ENCODE measurements around the gene PSD4.

PSD4 gene

DNA sequence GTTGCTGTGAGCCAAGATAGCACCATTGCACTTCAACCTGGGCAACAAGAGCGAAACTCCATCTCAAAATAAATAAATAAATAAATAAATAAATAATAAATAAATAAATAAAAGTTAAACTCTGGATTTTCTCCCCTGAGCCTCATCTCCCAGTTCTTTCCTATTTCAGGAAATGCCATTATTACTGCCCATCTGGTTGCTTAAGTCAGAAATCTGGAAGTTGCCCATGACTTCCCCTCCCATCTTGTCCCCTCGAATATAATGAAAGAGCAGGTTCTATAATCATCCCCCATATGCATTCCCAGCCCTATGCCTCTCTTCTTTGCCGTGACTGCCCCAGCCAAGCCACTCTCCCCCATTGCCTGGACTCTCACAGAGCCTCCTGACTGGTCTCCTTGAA lies 4.2 kb upstream of the PSD4 start:
- no peak for DNase-seq

DNA sequence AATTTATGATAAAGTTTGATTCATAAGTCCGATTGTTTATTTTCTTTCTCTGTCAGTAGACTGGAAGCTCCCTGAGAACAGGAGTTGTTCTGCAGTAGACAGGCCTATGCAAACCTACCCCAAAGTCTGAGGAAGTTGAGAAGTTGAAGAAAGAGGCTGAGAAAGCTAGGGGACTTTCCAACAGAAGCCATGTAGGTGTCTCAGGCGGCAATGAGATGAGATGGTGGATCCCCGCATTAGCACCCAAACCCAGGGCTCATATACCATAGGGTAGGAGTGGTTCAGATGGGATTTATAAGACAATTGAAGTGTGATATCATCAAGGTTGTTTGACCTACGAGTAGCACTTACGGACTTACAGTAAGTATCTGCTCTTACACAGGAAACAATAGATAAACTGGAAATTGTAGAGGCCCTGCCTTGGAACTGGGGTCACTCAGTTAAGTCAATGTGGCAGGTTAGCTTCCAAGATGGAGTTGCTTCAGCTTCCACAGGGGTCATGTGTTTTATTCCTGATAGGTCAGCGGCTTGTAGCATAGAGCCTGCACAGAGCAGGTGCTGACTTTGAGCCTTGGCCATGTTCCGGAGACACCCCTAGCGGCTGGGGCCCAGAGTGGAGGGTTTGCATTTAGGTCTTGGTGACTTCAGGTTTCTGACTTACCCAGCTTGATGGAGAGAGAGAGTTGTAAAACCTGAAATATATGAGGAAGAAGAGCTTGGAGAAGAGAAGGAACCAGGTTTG lies 2.3 kb upstream of the PSD4 start:
- DNase-seq, result no peak

DNA sequence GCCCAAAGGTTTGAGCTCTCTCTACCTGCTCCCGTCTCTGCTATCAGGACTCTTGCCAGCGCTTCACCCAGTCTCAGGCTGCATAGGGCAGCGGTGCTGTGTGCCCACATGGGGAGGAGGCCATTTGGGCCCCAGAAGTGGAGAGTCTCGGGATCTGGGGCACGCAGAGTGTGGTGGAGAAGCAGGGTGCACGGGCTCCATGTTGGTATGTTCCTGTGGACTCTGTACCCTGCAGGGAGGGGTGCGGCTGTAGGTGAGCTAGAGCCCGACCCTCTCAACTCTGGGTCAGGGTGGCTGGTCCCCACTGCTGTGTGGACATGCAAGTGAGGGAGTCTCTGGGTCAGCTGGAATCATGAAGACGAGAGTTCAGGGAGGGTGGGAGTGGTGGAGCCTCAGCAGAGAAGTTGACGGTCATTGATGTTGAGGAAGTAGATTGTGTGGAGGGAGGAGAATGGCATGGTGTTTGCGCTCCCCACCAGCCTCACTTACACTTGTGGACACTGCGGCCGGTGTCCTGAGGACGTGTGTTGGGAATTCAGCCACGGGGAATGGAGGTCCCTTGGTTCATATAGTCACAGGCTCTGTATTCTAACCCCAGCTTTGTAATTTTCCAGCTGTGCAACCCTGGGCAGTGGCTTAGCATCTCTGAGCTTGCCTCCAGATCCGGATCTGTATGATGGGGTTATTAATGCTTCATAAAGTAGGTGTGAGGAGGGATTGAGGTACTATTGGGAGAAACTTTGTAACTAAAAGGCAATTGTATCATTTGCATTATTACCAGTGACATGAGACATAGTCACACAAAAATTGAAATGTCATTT lies 840 bp upstream of the PSD4 start:
- DNase-seq, result no peak

DNA sequence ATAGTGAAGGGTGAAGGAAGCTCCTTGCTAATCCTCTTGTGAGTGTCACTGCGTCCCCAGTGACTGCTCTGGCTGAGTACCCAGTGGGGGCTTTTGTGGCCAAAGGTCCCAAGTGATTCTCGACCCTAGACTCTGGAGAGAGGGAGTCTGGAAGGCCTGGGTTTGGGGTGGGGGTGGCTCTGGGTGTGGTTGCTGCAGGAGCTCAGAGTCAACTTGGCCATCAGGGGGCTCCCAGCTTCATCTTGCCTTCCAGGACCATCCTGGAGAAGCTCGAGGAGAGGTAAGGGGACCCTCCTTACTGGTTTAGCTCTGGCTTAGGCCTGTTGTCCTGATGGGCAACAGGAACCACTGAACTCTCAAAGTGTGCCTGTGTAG lies 592 bp downstream of the PSD4 start:
- DNase-seq, result no peak

DNA sequence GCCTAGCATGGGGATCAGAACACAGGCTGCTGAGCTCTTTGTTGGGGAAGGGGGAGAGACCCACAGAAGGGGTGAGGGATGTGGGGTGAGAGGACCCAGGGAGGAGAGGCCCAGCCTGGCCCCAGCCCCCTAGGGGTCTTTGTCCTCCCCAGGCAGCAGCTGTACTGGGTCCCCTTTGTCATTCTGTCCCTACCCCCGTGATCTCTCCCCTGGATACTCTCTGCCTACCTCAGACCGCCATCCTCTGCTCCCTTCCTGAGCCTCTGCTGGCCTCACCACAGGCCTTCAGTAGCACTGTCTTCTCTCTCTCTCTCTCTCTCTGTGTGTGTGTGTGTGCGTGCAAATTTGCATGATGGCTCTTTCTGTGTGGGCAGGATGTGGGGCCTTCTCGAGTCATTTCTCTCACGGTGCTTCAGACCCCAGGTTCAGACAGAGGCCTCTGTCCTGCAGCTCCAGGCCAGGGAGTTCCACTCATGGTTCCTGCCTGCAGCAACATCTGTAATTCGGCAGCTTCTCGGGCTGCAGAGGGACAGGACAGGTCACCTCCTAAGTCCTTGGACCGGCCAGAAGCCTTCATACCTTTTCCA lies 1.4 kb downstream of the PSD4 start:
- no peak for DNase-seq

DNA sequence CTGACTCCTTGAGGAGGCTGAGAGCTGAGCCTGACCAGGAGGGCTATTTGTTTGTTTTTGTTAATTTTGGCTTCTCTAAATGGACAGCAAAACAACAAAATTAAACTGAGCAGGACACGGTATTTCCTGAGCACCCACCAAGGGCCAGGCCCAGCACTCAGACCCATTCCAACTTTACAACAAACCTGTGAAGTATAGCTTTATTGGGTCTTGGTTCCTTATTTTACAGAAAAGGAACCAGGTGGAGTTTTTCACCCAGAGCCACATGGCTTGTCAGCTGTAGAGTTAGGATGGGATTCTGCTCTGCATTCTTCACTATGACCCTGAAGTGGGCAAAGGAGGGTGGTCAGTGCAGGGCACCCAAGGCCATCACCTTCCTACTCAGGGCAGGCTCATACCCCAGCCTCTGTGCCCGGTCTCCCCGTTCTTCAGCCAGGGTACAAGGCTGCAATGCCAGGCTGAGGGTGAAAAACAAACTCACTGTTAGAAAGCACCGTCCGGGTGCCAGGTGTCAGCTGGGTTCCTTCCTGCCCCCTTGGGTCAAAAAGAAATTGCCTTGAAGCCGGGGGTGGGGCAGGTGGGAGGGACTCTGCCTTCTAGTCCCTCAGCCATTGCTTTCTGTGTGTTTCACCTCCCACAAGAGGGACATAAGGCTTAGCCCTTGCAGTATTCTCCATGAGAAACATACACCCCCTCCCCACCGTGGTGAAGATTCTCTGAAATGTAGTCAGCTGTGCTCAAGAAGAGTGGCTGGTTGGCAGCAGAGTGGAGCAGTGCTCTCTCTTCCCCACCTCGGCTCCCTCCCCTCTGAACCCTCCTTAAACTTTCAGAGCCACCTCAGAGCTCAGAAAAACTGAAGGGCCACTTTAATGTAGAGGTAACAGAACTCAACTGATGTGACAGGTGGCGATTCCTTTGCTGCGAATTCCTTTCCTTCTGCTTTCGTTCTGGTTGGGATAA lies 2.2 kb downstream of the PSD4 start:
- no peak for DNase-seq

DNA sequence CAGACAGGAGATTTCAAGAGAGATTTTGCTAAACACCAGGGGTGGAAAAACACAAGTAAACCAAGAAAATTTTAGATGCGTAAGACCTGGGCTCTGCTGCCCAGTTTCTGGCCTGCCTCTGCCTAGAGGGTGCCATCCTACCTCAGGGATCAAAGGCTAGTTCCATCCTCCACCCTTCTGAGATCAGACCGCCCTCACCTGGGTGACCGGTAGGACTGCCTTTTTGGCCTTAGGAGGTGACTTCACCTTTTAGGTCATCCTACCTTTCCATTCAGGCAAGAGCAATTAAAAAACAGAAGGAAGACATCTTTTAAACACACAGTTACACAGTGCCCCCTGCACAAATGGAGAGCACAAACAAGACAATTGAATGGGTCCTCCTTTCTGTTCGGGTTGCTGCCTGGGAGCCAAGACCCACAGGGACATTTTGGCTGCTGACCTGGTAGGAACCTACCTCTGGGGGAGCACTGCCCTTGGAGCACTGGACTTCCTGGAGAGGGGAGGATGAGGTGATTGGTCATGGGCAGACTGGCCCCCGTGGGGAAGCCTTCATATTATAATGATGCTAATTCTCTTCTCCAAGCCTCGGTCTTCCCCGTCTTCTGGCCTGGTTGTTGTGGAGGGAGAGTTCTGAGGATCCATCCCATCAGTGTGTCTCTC lies 3.1 kb downstream of the PSD4 start:
- DNase-seq, result no peak

DNA sequence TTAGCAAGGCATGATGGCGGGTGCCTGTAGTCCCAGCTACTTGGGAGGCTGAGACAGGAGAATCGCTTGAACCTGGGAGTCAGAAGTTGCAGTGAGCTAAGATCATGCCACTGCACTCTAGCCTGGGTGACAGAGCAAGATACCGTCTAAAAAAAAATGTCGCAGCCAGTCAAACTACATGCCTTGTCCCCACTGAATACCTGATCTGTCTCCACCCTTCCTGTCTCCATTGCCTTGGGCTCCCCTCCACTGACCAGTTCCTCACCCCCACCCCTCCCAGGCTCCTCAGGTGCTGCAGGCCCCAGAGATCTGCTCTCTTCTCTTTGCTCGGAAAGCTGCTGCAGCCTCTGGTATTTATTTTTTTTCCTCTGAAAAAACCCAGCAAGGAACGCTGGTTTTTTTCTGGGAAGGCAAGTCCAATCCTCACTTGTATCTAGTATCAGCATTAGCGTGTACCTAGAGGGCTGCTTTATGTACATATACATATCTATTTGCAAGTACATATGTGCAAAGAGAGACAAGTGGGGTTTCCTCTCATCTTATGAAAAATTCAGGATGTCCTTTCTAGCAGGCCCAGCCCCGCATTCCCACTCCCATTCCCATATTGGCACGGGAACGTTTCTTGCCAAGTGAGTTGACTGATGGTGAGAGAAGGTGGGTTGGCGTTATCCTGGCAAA lies 4.4 kb downstream of the PSD4 start:
- DNase-seq, result no peak

DNA sequence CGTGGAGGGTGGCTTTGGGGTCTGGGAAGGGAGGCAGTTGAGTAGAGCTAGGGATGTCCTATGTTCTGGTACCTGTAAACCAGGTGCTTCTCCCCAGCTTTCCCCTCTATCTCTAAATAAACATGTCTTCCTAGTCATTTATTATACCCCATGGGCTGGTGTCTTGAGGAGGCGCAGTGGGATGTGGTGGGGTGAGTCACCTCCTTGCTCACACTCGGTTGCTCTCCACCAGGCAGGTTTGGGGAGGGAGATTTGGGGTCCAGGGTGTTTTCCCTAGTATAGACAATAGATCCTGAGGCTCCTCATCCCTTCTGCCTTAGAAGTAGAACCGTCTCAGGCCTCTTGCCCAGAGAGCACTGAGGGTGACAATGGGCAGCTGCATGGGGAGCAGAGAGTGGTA lies 5.1 kb downstream of the PSD4 start:
- no peak for DNase-seq

DNA sequence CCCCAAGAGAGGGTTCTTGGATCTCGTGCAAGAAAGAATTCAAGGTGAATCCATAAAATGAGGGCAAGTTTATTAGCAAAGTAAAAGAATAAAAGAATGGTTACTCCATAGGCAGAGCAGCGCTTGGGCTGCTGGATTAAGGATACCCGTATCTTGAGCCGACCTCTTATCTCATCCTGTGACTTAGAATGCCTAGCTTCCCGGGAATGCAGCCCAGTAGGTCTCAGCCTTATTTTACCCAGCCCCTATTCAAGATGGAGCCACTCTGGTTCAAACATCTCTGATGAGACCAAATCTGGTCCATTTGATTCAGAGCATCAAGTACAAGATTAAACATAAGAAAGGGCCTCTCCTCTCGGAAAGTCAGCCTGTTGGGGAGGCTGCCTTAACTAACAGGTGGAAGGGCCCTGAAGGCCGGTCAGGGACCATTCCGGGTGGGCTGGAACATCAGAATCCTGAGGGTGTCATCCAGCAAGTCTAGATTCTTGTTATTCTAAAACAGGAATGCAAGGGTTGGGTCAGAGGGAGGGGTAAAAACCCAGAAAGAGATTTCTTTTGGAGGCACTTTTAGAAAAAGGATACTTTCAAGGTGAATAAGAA lies 5.8 kb downstream of the PSD4 start:
- no peak for DNase-seq

DNA sequence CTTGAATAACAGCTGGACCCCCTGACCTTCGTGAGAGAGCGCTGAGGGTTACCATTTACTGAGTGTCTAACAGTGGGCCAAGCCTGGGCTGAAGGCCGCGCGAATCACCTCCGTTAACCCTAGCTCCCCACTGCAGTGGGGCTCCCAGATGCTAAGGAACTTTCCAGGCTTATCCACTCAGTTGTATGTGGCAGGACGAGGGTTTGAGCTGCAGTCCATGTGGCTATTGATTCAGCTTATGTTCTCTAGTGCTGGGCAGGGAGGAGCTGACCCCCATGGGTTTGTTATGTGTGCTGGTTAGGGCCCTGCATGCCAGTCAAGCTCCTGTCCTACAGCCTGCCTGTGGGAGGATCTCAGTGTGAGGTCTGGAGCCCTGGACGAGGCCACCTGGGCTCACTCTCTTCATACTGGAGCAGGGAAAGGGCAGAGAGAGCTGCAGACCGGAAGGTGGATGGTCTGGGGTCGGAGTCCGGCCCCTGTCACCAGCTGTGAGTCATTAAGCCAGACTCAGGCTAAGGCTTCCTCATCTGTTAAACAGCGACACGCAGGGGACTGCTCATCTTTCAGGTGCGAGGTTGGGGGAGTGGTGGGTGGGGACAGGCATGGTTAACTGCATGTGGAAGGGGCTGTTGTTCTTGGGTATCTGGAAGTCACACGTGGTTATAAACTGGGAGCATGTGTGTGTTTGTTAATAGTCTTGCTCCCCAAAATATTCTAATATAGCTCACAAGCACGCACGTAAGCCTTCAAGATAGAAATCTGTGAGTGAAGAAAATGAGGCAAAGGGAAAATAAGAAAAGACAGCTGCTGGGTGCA lies 6.6 kb downstream of the PSD4 start:
- DNase-seq, result no peak

DNA sequence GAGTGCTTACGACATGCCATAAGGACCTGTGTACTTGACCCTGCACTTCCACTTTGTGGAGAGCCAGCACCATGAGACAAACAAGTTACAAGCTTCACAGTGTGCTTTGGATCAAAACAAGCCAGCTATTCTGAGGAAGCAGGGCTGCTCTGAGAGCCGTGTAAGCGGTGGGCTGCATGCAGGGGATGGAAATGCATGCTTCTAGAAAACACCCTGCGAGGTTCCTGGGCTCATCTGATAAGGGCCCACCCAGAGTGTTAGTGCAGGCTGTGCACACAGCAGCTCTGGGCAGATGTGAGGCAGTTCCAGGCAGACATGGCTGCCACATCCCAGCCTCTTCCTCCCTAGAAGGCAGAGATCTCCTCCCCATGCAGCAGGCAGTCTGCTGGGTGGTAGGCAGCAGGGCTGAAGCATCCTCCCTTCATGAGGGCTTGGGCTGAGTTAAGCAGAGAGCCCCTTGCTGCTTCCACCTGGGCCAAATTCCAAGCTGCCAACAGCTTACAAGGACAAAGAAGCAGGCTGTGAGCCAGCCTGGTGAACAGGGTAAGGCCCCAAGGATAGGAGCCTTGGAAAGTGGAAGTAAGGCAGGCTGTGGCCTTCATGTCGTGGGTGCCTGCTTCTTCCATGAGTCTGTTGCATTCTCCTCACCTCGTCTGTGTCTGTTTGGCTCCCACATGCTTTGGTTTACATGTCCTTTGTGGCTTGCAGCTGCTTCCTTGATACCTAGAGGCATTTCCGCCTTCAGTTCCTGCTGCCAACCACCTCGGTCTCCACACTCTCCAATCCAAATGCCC lies 7.7 kb downstream of the PSD4 start:
- DNase-seq, result no peak

DNA sequence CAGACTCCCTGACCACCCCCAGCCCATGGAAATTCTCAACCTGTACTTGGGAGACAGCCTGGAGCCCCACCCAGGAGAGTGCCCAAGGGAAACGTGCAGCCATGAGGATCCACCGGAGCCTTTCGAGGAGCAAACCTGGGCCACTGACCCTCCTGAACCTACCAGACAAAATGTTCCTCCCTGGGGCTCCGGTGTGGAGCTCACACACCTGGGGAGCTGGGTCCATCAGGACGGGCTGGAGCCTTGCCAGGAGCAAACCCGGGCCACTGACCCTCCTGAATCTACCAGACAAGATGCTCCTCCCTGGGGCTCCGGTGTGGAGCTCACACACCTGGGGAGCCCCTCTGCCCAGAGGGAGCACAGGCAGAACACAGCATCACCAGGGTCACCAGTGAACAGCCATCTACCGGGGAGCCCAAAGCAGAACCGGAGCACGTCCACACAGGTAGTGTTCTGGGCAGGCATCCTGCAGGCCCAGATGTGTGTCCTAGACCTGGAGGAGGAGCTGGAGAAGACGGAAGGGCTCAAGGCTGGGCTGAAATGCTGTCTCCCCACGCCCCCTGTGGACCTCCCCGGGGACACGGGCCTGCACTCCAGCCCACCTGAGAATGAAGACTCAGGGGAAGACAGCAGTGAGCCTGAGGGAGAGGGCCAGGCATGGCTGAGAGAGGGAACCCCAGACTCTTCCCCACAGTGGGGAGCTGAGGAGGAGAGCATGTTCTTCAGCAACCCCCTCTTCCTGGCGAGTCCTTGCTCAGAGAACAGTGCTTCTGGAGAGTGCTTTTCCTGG lies 8.9 kb downstream of the PSD4 start:
- DNase-seq, result no peak

DNA sequence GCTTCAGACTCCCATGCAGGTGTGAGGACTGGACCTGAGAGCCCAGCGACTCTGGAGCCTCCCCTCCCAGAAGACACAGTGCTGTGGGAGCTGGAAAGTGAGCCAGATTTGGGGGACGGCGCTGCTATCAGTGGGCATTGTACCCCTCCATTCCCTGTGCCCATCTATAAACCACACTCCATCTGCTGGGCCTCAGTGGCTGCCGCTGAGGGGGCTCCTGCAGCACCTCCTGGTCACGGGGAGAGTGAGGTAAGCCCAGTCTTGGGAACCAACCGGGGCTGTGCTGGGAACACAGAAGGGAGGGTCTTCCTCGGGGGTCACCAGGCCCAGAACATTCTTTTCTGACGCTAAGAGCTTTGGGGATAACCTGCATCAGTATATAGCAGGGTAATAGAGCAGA lies 9.5 kb downstream of the PSD4 start:
- no peak for DNase-seq

DNA sequence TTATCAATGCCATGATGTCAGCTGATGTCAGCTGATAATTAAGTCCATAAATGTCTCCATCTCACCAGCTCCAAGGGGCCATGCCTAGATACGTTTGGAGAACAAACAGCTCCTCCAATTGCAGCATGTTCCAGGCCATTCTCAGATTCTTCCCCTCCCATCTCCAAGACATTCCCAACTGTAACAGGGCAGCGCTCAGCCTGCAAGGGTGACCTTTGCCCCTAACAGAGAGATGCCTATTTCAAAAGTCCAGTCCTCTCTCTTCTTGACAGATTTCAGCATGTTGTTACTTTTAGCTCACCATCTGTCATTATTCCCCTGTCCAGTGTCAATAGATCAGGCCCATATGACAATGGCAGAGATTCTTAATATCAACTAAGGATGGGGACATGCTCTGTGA lies 9.9 kb downstream of the PSD4 start:
- DNase-seq, result no peak

DNA sequence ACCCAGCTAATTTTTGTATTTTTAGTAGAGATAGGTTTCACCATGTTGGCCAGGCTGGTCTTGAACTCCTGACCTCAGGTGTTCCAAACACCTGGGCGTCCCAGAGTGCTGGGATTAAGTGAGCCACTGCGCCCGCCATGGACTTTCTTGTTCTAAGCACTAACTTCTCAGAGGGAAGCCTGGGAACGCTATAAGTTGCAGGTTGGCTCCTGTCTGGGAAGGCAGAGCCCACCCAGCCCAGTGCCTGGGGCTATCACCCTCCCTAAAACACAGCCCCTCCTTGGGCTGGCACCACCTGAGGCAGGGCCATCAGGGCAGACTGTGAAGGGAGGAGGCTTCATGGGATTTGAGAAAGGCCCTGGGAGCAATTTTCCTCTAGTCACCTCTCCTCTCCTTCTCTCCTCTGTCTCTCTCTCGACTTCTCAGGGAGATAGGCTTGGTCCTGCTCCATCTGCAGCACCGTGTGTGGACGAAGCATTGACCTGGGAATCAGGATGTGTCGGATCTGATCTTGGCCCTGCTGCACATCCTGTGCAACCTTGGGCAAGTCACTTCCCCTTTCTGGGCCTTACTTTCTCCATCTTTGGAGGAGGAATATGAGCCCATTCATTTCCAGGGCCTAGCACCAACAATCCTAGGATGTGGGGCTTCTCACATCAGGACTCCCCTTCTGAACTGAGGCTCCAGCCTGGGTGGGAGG lies 10.9 kb downstream of the PSD4 start:
- DNase-seq, result no peak

DNA sequence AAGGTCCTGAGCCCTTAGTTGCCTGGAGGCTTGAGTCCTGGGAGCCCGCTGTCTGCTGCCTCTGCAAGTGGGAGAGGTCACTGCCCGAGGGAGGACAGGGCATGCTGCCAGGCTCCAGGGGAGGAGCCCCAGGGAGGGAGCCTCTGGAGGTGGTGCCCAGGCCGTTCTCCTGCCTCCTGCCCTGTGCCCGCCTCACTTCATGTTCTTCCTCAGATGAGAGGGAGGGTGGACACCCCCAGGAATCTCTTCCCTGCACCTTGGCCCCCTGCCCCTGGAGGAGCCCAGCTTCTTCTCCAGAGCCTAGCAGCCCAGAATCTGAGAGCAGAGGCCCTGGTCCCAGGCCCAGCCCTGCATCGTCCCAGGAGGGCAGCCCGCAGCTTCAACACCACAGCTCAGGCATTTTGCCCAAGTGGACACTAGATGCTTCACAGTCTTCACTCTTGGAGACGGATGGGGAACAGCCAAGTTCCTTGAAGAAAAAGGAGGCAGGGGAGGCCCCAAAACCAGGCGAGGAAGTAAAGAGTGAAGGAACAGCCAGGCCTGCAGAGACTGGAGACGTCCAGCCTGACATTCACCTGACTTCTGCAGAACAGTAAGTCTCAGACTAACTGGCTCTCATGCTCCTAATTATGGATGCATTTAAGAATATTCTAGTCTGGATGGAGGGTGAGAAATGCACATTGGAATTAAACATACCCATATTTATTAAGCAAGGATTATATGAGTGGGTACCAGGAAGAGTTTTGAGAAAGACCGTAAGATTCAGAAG lies 12.1 kb downstream of the PSD4 start:
- DNase-seq, result no peak

All from NCI-H2107 (cell line).